HepG2 (cell line): ENCODE results near the gene NUCB1. TPM values are rescaled to one million over a fixed set of nuclear protein-coding genes. Genes with fewer than 3 reads are reported as not detected.
A peak's percentile ranks its signal among the peaks of the same experiment; 100 is the strongest.

Source experiments
- MYPOP ChIP-seq: sonication (generic); formaldehyde crosslinking; IDR thresholded peaks from 2 replicates; pipeline ENCODE4 v1.8.1; 2023; ENCODE audit warnings: mild to moderate bottlenecking, moderate library complexity, missing genetic modification reagents
- NPAS2 ChIP-seq: sonication (generic); formaldehyde crosslinking; IDR thresholded peaks from 2 replicates; pipeline ENCODE4 v1.8.0; 2022; ENCODE audit warnings: mild to moderate bottlenecking, missing genetic modification reagents, borderline replicate concordance
- NR0B2 ChIP-seq: sonication (generic); formaldehyde crosslinking; IDR thresholded peaks from 2 replicates; pipeline ENCODE4 v1.4.0; 2020; ENCODE audit warnings: mild to moderate bottlenecking, missing genetic modification reagents
- ZBTB7A ChIP-seq: sonication (generic); formaldehyde crosslinking; IDR thresholded peaks from 2 replicates; pipeline ENCODE4 v1.8.0; 2022; ENCODE audit warnings: mild to moderate bottlenecking, missing genetic modification reagents
- ZNF232 ChIP-seq: sonication (generic); formaldehyde crosslinking; IDR thresholded peaks from 2 replicates; pipeline ENCODE4 v1.4.0; 2020; ENCODE audit warnings: missing genetic modification reagents, borderline replicate concordance
- ZNF350 ChIP-seq: sonication (generic); formaldehyde crosslinking; IDR thresholded peaks from 2 replicates; pipeline ENCODE4 v1.4.0; 2020; ENCODE audit warnings: mild to moderate bottlenecking, low read depth, missing genetic modification reagents, borderline replicate concordance
- ZNF614 ChIP-seq: IDR thresholded peaks from 2 replicates; pipeline ENCODE4 v1.6.1; 2018; ENCODE audit warnings: missing biosample characterization, missing genetic modification reagents, inconsistent platforms, borderline replicate concordance
- ZNF878 ChIP-seq: sonication (generic); formaldehyde crosslinking; IDR thresholded peaks from 2 replicates; pipeline ENCODE4 v1.8.1; 2023; ENCODE audit warnings: mild to moderate bottlenecking, missing genetic modification reagents, moderate library complexity
- polyA plus RNA-seq, 8 experiments: library from polyadenylated mRNA; depleted of rRNA in 3 of 8; stranded (reverse) in 7 of 8; unstranded in 1 of 8; fragments of >200 nt; fragmentation: Illumina TruSeq in 4 of 8; extraction: Trizol in 4 of 8; gene quantifications; 2 replicates each; pipeline versions ENCODE4 v1.2.1 to v1.2.3, GENCODE V29; 2011 to 2016; ENCODE audit warnings: low read depth in 4 of 8, missing spikeins in 1 of 8, mixed read lengths in 1 of 8; ENCODE audit not compliant: insufficient read depth in 1 of 8
- total RNA-seq, 5 experiments: library from RNA; depleted of rRNA; stranded (reverse); fragments of >200 nt; fragmentation: Illumina TruSeq; extraction: Trizol; gene quantifications; 2 replicates each; pipeline ENCODE4 v1.2.3, GENCODE V29; 2016; ENCODE audit warnings: low read depth in 1 of 5
- TF ChIP-seq, protein P1 (sequence below): sonication (generic); formaldehyde crosslinking; IDR thresholded peaks from 2 replicates; pipeline ENCODE4 v1.9.0; 2021; ENCODE audit warnings: mild to moderate bottlenecking, missing genetic modification reagents
- TF ChIP-seq, protein P2 (sequence below): sonication (generic); formaldehyde crosslinking; IDR thresholded peaks from 2 replicates; pipeline ENCODE4 v1.8.0; 2022; ENCODE audit warnings: mild to moderate bottlenecking, missing genetic modification reagents; ENCODE audit not compliant: insufficient replicate concordance
- TF ChIP-seq, protein P3 (sequence below): sonication (generic); formaldehyde crosslinking; IDR thresholded peaks from 2 replicates; pipeline ENCODE4 v1.4.0; 2020; ENCODE audit warnings: missing genetic modification reagents, mild to moderate bottlenecking, borderline replicate concordance
- TF ChIP-seq, protein P4 (sequence below): IDR thresholded peaks from 2 replicates; pipeline ENCODE4 v1.4.0; 2020; ENCODE audit warnings: mild to moderate bottlenecking, missing genetic modification reagents

The NUCB1 gene
- total and polyA plus RNA-seq, 2 of the 13 experiments (the other 11 are each of a cell fraction or from before 2014, with no cell fraction given), result 82.3 to 106 TPM

DNA sequence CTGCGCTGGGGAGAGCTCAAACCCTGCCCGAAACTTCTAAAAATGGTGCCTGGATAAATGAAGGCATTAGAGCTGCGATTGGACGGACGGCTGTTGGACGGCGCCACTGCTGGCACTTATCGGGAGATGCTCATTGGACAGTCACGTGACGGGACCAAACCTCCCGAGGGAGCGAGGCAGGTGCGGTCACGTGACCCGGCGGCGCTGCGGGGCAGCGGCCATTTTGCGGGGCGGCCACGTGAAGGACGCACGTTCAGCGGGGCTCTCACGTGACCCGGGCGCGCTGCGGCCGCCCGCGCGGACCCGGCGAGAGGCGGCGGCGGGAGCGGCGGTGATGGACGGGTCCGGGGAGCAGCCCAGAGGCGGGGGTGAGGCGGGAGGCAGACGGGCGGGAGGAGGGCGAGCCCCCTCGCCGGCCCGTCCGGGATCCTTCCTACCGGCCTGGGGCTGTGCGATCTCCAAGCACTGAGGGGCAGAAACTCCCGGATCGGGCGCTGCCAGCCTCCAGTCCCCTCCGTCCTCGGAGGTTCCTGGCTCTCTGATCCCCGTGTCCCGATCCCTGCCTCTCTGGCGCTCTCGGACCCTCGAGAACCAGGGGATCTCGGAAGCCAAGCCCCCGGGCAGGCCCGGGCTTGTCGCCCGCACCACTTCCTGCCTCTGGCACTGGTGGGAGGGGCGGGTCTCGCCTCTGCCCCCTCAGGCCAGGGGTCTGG is 54.6 kb downstream of the NUCB1 start, which contains the start of gene BAX (continued):
- TF ChIP-seq, protein P1, sequence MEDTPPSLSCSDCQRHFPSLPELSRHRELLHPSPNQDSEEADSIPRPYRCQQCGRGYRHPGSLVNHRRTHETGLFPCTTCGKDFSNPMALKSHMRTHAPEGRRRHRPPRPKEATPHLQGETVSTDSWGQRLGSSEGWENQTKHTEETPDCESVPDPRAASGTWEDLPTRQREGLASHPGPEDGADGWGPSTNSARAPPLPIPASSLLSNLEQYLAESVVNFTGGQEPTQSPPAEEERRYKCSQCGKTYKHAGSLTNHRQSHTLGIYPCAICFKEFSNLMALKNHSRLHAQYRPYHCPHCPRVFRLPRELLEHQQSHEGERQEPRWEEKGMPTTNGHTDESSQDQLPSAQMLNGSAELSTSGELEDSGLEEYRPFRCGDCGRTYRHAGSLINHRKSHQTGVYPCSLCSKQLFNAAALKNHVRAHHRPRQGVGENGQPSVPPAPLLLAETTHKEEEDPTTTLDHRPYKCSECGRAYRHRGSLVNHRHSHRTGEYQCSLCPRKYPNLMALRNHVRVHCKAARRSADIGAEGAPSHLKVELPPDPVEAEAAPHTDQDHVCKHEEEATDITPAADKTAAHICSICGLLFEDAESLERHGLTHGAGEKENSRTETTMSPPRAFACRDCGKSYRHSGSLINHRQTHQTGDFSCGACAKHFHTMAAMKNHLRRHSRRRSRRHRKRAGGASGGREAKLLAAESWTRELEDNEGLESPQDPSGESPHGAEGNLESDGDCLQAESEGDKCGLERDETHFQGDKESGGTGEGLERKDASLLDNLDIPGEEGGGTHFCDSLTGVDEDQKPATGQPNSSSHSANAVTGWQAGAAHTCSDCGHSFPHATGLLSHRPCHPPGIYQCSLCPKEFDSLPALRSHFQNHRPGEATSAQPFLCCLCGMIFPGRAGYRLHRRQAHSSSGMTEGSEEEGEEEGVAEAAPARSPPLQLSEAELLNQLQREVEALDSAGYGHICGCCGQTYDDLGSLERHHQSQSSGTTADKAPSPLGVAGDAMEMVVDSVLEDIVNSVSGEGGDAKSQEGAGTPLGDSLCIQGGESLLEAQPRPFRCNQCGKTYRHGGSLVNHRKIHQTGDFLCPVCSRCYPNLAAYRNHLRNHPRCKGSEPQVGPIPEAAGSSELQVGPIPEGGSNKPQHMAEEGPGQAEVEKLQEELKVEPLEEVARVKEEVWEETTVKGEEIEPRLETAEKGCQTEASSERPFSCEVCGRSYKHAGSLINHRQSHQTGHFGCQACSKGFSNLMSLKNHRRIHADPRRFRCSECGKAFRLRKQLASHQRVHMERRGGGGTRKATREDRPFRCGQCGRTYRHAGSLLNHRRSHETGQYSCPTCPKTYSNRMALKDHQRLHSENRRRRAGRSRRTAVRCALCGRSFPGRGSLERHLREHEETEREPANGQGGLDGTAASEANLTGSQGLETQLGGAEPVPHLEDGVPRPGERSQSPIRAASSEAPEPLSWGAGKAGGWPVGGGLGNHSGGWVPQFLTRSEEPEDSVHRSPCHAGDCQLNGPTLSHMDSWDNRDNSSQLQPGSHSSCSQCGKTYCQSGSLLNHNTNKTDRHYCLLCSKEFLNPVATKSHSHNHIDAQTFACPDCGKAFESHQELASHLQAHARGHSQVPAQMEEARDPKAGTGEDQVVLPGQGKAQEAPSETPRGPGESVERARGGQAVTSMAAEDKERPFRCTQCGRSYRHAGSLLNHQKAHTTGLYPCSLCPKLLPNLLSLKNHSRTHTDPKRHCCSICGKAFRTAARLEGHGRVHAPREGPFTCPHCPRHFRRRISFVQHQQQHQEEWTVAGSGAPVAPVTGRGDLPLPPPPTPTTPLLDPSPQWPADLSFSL (CRISPR knock-in tag), result no peak
- TF ChIP-seq NR0B2 (CRISPR knock-in tag), result peak; percentile 56; the same call in 1 of the 2 replicates
- TF ChIP-seq, protein P2, sequence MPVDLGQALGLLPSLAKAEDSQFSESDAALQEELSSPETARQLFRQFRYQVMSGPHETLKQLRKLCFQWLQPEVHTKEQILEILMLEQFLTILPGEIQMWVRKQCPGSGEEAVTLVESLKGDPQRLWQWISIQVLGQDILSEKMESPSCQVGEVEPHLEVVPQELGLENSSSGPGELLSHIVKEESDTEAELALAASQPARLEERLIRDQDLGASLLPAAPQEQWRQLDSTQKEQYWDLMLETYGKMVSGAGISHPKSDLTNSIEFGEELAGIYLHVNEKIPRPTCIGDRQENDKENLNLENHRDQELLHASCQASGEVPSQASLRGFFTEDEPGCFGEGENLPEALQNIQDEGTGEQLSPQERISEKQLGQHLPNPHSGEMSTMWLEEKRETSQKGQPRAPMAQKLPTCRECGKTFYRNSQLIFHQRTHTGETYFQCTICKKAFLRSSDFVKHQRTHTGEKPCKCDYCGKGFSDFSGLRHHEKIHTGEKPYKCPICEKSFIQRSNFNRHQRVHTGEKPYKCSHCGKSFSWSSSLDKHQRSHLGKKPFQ, result no peak
- TF ChIP-seq ZNF350, result no peak; the same call in none of the 2 replicates
- TF ChIP-seq MYPOP (CRISPR knock-in tag), result no peak; the same call in 1 of the 2 replicates
- TF ChIP-seq ZBTB7A (CRISPR knock-in tag), result peak; percentile 82
- no peak; the same call in 1 of the 2 replicates for TF ChIP-seq ZNF232 (CRISPR knock-in tag)
- TF ChIP-seq ZNF614 (CRISPR knock-in tag), result no peak
- TF ChIP-seq, protein P3, sequence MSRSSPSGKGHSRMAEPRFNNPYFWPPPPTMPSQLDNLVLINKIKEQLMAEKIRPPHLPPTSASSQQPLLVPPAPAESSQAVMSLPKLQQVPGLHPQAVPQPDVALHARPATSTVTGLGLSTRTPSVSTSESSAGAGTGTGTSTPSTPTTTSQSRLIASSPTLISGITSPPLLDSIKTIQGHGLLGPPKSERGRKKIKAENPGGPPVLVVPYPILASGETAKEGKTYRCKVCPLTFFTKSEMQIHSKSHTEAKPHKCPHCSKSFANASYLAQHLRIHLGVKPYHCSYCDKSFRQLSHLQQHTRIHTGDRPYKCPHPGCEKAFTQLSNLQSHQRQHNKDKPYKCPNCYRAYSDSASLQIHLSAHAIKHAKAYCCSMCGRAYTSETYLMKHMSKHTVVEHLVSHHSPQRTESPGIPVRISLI, result no peak
- no peak for TF ChIP-seq ZNF878 (CRISPR knock-in tag)
- TF ChIP-seq NPAS2 (CRISPR knock-in tag), result no peak
- TF ChIP-seq, protein P4, sequence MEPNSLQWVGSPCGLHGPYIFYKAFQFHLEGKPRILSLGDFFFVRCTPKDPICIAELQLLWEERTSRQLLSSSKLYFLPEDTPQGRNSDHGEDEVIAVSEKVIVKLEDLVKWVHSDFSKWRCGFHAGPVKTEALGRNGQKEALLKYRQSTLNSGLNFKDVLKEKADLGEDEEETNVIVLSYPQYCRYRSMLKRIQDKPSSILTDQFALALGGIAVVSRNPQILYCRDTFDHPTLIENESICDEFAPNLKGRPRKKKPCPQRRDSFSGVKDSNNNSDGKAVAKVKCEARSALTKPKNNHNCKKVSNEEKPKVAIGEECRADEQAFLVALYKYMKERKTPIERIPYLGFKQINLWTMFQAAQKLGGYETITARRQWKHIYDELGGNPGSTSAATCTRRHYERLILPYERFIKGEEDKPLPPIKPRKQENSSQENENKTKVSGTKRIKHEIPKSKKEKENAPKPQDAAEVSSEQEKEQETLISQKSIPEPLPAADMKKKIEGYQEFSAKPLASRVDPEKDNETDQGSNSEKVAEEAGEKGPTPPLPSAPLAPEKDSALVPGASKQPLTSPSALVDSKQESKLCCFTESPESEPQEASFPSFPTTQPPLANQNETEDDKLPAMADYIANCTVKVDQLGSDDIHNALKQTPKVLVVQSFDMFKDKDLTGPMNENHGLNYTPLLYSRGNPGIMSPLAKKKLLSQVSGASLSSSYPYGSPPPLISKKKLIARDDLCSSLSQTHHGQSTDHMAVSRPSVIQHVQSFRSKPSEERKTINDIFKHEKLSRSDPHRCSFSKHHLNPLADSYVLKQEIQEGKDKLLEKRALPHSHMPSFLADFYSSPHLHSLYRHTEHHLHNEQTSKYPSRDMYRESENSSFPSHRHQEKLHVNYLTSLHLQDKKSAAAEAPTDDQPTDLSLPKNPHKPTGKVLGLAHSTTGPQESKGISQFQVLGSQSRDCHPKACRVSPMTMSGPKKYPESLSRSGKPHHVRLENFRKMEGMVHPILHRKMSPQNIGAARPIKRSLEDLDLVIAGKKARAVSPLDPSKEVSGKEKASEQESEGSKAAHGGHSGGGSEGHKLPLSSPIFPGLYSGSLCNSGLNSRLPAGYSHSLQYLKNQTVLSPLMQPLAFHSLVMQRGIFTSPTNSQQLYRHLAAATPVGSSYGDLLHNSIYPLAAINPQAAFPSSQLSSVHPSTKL (CRISPR knock-in tag), result peak; percentile 79
